Thyroid gland (tissue), 4 donors: ENCODE results near the gene NRDE2.

ENCODE experiments used
- CTCF ChIP-seq, 6 experiments: fragments of 200-600 bp in 3 of 6; fragments of 450-650 bp in 3 of 6; sonication (generic) in 3 of 6; IDR thresholded peaks; one replicate each; pipeline ENCODE4 v1.5.1; 2016 to 2019; ENCODE audit warnings: antibody characterized with exemption in 6 of 6, mild to moderate bottlenecking in 2 of 6, inconsistent platforms in 1 of 6, moderate library complexity in 1 of 6
- POLR2A ChIP-seq, 2 donors: fragments of 450-650 bp; IDR thresholded peaks; one replicate each; pipeline ENCODE4 v1.6.1; 2017; ENCODE audit warnings: antibody characterized with exemption in 2 of 2, mild to moderate bottlenecking in 2 of 2, moderate library complexity in 1 of 2

- TF ChIP-seq CTCF (IDR thresholded peaks at IDR 0.05), result no peak
- TF ChIP-seq POLR2A (IDR thresholded peaks at IDR 0.05), result no peak
Observed at GRCh38 chr14:90239139-90239538, 92.6 kb downstream of the NRDE2 start.
